ENCODE data around the gene ZCCHC7.

GRCh38 chr9:37329576-37329975, 209.2 kb downstream of the ZCCHC7 start:
- peak; percentile 59 for TF ChIP-seq CTCF (conservative IDR thresholded peaks at IDR 0.05; ENCODE audit: low read length)
- TF ChIP-seq EZH2phosphoT487 (IDR thresholded peaks at IDR 0.05; ENCODE audit: borderline replicate concordance) = no peak

Measured in Loucy (cell line).